Stimulated activated CD8-positive, alpha-beta memory T cell treated with anti-CD3 and anti-CD28 coated beads, Interleukin-12 subunit alpha, Interleukin-12 subunit beta, amount 100 ng/mL, for 4 hours (primary cell): Measurements from ENCODE around the gene MAP1LC3C.

Experiments
- DNase-seq: peaks from one replicate; pipeline ENCODE4 v3.0.0-alpha.2; 2020; ENCODE audit warnings: low read depth

The MAP1LC3C gene

GRCh38 chr1:241999026-241999425, at the start of gene MAP1LC3C:
TSS of gene MAP1LC3C (minus strand) at chr1:241999098. CDS start at chr1:241999008, 90 bp downstream.
- no peak for DNase-seq

- no peak for DNase-seq
Measured at GRCh38 chr1:242043165-242043564, 44.3 kb upstream of the MAP1LC3C start.

DNA sequence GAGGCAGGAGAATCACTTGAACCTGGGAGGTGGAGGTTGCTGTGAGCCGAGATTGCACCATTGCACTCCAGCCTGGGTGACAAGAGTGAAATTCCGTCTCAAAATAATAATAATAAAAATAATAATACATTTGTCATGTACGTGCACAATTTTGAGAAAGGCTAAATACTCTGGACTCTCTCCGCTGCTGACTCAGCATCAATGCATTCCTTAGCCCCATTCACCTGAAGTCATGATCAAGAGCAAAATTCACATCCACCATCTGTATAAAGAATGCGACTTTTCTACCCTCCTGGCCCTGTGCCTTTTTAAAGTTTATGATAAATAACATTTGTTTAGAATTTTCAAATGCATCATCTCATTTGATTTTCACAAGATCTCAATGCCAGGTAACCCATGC, 35.5 kb upstream of the MAP1LC3C start:
- no peak for DNase-seq

DNA sequence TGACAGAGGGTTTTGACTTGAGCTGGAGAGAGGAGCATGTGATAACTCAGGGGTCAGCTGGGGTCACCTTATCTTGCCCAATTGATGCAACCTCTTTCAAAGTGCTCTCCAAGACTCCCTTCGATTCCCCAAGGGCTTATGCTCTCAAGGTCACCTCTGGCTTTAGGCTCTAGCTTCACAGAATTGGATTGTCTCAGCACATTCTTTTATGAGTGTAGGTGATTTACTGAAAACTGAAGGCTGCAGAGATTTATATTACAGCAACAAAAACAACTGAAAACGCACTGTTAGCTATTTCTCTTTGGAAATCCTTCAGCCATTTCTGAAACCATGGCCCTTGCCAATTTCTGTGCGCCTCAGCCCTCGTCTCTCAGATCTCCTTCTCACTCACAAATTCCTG, 34.5 kb upstream of the MAP1LC3C start:
- no peak for DNase-seq

DNA sequence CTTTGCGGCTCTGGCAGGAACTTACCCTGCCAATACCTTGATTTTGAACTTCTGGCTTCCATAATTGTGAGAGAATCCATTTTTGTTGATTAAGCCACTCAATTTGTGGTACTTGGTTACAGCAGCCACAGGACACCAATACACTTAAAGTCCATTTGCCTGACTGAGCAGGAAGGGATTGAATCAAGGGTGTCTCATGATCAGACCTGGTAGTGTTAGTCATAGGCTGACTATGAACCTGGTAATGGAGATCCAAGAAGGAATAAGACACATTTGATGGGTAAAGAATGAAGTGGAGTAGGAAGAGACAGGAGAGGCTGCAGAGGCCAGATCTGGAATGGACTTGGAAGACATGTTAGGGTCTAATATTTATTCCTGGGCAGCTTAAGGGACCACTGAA, 31.2 kb upstream of the MAP1LC3C start:
- no peak for DNase-seq

GRCh38 chr1:242025681-242026080, 26.8 kb upstream of the MAP1LC3C start:
- no peak for DNase-seq

DNA sequence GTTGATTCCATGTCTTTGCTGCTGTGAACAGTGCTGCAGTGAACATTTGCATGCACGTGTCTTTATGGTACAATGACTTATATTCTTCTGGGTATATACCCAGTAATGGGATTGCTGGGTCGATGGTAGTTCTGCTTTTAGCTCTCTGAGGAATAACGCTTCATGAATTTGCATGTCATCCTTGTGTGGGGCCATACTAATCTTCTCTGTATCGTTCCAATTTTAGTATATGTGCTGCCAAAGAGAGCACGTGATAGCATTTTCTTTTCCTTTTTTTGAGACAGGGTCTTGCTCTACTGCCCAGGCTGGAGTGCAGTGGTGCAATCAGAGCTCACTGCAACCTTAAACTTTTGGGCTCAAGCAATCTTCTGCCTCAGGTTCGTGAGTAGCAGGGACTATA, 24.9 kb upstream of the MAP1LC3C start:
- DNase-seq, result no peak

DNA sequence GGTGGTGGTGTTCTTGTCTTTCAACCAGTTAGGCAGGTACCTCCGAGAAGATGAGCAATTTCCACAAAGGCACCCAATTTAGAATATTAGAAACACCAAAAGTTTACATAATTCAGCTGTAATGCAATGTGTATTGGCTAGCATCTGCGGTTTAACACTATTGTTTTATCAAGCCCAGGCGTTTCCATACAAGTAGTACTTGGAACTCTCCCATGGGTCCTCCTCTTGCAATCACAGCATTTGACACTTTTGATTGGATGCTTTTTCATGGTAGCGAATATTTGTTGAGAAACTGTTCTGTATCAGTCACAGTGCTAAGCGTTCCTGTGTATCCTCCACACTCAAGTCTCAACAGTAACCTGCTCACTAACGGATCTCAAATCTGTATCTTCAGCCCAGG, 20.1 kb upstream of the MAP1LC3C start:
- no peak for DNase-seq

DNA sequence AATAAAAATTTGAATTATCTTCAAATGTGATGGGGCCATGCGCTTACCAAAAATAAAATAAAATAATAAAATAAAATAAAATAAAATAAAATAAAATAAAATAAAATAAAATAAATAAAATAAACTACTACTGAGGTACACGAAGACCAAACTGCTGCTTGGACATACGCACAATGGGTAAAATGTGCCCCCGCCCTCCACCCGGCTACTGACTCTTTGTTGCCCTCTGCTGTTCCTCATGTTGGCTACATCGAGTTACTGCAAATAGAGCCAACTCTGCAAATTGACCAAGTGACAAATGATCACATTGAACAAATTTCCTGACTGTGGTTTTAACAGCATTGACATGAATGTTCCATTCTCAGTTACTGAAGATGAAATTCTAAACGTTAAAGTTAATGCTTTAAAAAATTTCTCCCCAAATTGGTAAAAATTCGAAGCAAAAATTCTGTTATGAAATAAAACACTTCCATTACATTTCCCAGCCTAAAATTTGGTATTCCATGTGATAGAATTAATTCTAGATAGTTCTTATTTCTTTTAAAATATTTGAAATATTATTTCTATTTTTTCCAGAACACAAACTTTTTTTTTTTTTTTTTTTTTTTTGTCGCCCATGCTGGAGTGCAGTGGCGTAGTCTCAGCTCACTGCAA, 18.8 kb upstream of the MAP1LC3C start:
- no peak for DNase-seq

- DNase-seq, result no peak
Measured at GRCh38 chr1:242016479-242016878, 17.6 kb upstream of the MAP1LC3C start.

- DNase-seq, result no peak
Measured at GRCh38 chr1:242011894-242012660, 13.2 kb upstream of the MAP1LC3C start.

- DNase-seq, result no peak
Measured at GRCh38 chr1:242008826-242009495, 10.1 kb upstream of the MAP1LC3C start.

- DNase-seq, result no peak
Measured at GRCh38 chr1:242006976-242007375, 8.1 kb upstream of the MAP1LC3C start.

DNA sequence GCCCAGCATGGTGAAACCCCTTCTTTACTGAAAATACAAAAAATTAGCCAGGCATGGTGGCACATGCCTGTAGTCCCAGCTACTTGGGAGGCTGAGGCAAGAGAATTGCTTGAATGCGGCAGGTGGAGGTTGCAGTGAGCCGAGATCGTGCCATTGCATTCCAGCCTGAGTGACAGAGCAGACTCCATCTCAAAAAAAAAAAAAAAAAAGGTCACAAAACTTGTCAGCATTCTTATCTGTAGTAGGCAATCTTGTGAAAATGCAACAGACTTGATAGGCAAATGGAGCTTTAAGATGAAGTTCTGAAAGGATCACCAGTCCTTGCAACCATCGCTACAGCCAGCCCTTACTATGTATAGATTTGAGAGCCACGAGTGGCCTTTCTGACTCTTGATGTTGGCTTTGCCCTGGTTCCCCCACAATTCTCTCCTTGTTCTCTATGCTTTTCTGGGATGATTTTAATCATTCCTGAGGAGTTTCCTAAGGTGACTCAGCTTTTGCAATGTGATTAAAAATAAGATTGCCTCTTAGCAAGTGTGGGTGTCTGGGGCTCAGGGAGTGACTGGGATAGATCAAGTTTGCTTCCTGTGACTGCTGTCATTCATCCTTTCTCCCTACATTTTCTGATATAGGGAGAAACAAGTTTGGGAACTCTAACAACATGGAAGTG, 7.1 kb upstream of the MAP1LC3C start:
- DNase-seq, result no peak

- no peak for DNase-seq
Measured at GRCh38 chr1:242004751-242005495, 6.0 kb upstream of the MAP1LC3C start.

- DNase-seq, result no peak
Measured at GRCh38 chr1:242002510-242002909, 3.6 kb upstream of the MAP1LC3C start.

- no peak for DNase-seq
Measured at GRCh38 chr1:242002072-242002471, 3.2 kb upstream of the MAP1LC3C start.

DNA sequence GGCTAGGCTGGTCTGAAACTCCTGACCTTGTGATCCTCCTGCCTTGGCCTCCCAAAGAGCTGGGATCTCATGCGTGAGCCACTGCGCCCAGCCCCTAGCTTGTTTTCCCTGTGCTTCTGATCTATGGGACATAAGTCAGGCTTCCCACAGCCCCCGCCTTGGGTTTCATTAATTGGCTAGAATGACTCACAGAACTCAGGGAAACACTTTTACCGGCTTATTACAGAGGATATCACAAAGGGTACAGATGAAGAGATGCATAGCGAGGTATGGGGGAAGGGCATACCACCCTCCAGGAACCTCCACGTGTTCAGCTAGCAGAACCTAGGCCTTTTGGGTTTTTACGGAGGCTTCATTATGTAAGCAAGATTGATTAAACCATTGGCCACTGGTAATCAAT, 1.5 kb upstream of the MAP1LC3C start:
- no peak for DNase-seq

GRCh38 chr1:241998412-241998921, 431 bp downstream of the MAP1LC3C start:
- peak; percentile 8 for DNase-seq

DNA sequence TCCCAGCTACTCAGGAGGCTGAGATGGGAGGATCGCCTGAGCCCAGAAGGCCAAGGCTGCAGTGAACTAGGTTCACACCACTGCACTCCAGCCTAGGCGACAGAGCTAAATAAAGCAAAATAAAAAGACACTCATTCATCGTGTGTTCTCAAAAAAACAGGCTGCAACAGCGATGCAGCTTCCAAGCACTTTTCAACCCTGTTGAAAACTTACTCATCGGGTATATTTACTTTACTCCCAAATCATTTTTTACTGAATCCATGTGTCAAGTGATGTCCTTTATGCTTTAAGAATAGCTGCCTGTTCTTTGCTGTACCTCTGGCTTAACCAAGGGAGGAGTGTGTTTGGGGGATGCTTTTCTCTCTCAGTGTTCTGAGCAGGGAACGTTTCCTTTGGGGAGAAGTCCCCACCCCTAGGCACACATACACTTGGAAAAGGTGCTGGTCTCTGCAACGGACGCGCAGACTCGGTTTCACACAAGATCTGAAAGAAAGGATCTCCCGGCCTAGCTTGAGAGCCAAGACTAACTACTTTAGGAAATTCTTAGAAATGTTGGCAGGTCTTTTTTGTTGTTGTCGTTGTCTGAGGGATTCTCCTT, 1.4 kb downstream of the MAP1LC3C start:
- no peak for DNase-seq

GRCh38 chr1:241994171-241994570, 4.7 kb downstream of the MAP1LC3C start:
- DNase-seq, result no peak
